IMR-90 (cell line): ENCODE measurements around the gene PPP1R12B. TPM values are rescaled to one million over a fixed set of nuclear protein-coding genes. Genes with fewer than 3 reads are reported as not detected.

Source experiments
- ATAC-seq: fragments of 200-7000 bp; cut with Tn5 transposase; 2 replicates; pipeline ENCODE4 v1.9.1; 2020; ENCODE audit warnings: low read depth, mild to moderate bottlenecking, moderate library complexity
- BruUV-seq: library from RNA; stranded (reverse); fragments of 400-500 nt; replicated peaks from 2 replicates; lab custom pipeline; 2021; lab: Mats Ljungman, UMichigan
- CTCF ChIA-PET: fragments of 300-600 bp; formaldehyde crosslinking; extraction: SDS; loops from one replicate; lab custom pipeline; 2021; ENCODE audit warnings: antibody characterized with exemption; lab: Yijun Ruan, JAX
- POLR2A ChIA-PET: fragments of 300-600 bp; sonication (Branson Sonifier 250); formaldehyde crosslinking; loops from one replicate; lab custom pipeline; 2022; ENCODE audit warnings: antibody characterized with exemption; ENCODE audit not compliant: unreplicated experiment; lab: Charles Lee
- DNase-seq: peaks from one replicate; pipeline ENCODE4 v3.0.0; 2013
- H2AFZ ChIP-seq: replicated peaks from 2 replicates; pipeline ENCODE3; 2013; ENCODE audit warnings: low read length, mild to moderate bottlenecking; ENCODE audit not compliant: poor library complexity
- H2AK5ac ChIP-seq: 2 replicates; pipeline ENCODE4 v1.6.1; 2013; ENCODE audit warnings: low read depth, low read length, inconsistent platforms
- H2AK9ac ChIP-seq: replicated peaks from 2 replicates; pipeline ENCODE3; 2013; ENCODE audit warnings: mild to moderate bottlenecking, low read depth, low read length, moderate library complexity; ENCODE audit not compliant: poor library complexity
- H2BK120ac ChIP-seq: 2 replicates; pipeline ENCODE4 v1.6.1; 2013; ENCODE audit warnings: low read depth, low read length, inconsistent platforms
- H2BK15ac ChIP-seq: 3 replicates; pipeline ENCODE4 v1.6.1; 2013; ENCODE audit warnings: low read depth, low read length, inconsistent platforms
- H2BK20ac ChIP-seq: 2 replicates; pipeline ENCODE4 v1.6.1; 2013; ENCODE audit warnings: low read depth, mild to moderate bottlenecking, inconsistent platforms, low read length, moderate library complexity
- H2BK5ac ChIP-seq: 2 replicates; pipeline ENCODE4 v1.6.1; 2013; ENCODE audit warnings: mild to moderate bottlenecking, low read depth, low read length, inconsistent platforms; ENCODE audit not compliant: poor library complexity, severe bottlenecking
- H3K14ac ChIP-seq: replicated peaks from 2 replicates; pipeline ENCODE4 v1.6.1; 2013; ENCODE audit warnings: low read depth, low read length, inconsistent platforms
- H3K18ac ChIP-seq: 2 replicates; pipeline ENCODE4 v1.6.1; 2013; ENCODE audit warnings: low read depth, low read length, control low read depth
- H3K23ac ChIP-seq: 2 replicates; pipeline ENCODE4 v1.6.1; 2013; ENCODE audit warnings: low read depth, low read length, inconsistent platforms
- H3K27ac ChIP-seq: 2 replicates; pipeline ENCODE4 v1.5.1; 2013; ENCODE audit warnings: mild to moderate bottlenecking, control low read depth, low read length; ENCODE audit not compliant: insufficient read depth
- H3K27me3 ChIP-seq: 2 replicates; pipeline ENCODE4 v1.6.1; 2013; ENCODE audit warnings: low read length; ENCODE audit not compliant: control insufficient read depth, insufficient read depth
- H3K36me3 ChIP-seq: 2 replicates; pipeline ENCODE4 v1.6.1; 2013; ENCODE audit warnings: low read length, mixed read lengths; ENCODE audit not compliant: control insufficient read depth, insufficient read depth
- H3K4ac ChIP-seq: 2 replicates; pipeline ENCODE4 v1.6.1; 2013; ENCODE audit warnings: low read depth, low read length, inconsistent platforms
- H3K4me1 ChIP-seq: 2 replicates; pipeline ENCODE4 v1.6.1; 2013; ENCODE audit warnings: low read length, mixed read lengths; ENCODE audit not compliant: control insufficient read depth, insufficient read depth
- H3K4me2 ChIP-seq: 2 replicates; pipeline ENCODE4 v1.6.1; 2013; ENCODE audit warnings: low read depth, mild to moderate bottlenecking, control low read depth, low read length, moderate library complexity
- H3K4me3 ChIP-seq: 2 replicates; pipeline ENCODE4 v1.5.1; 2013; ENCODE audit warnings: low read depth, mild to moderate bottlenecking, control low read depth, low read length, moderate library complexity; ENCODE audit not compliant: insufficient read depth
- H3K56ac ChIP-seq: 2 replicates; pipeline ENCODE4 v1.6.1; 2013; ENCODE audit warnings: low read length, inconsistent platforms; ENCODE audit not compliant: insufficient read depth; ENCODE audit errors: extremely low read depth
- H3K79me1 ChIP-seq, 2 experiments: 2 replicates each; pipeline ENCODE4 v1.6.1; 2013; ENCODE audit warnings: low read length in 2 of 2, inconsistent platforms in 1 of 2, low read depth in 1 of 2
- H3K9ac ChIP-seq: 2 replicates; pipeline ENCODE4 v1.6.1; 2013; ENCODE audit warnings: low read depth, low read length, control low read depth
- H3K9me1 ChIP-seq: 2 replicates; pipeline ENCODE4 v1.6.1; 2013; ENCODE audit warnings: low read length, inconsistent platforms; ENCODE audit not compliant: insufficient read depth
- H3K9me3 ChIP-seq: 2 replicates; pipeline ENCODE4 v1.6.1; 2013; ENCODE audit warnings: low read length; ENCODE audit not compliant: control insufficient read depth, insufficient read depth
- H4K20me1 ChIP-seq: 2 replicates; pipeline ENCODE4 v1.6.1; 2013; ENCODE audit warnings: low read length, inconsistent platforms; ENCODE audit not compliant: insufficient read depth
- H4K5ac ChIP-seq: 2 replicates; pipeline ENCODE4 v1.6.1; 2013; ENCODE audit warnings: mild to moderate bottlenecking, low read depth, low read length, control low read depth
- H4K8ac ChIP-seq, 2 experiments: 2 replicates each; pipeline ENCODE4 v1.6.1; 2013; ENCODE audit warnings: low read depth in 2 of 2, low read length in 2 of 2, control low read depth in 1 of 2, inconsistent platforms in 1 of 2
- H4K91ac ChIP-seq: 2 replicates; pipeline ENCODE4 v1.6.1; 2013; ENCODE audit warnings: low read depth, low read length, inconsistent platforms; ENCODE audit not compliant: insufficient read depth
- FOS ChIP-seq: fragments of 150-350 bp; IDR thresholded peaks from 2 replicates; pipeline ENCODE4 v1.6.1; 2016; ENCODE audit warnings: low read depth, low read length
- RCOR1 ChIP-seq: IDR thresholded peaks from 2 replicates; pipeline ENCODE4 v1.6.1; 2012; ENCODE audit warnings: mild to moderate bottlenecking, low read length, improper control_type of control experiment; ENCODE audit not compliant: insufficient replicate concordance
- WGBS, 2 experiments: methylation state at CpG; one replicate each; pipeline versions ENCODE4 v1.1.5 to v1.1.7; 2013; ENCODE audit warnings: missing lambda C conversion rate in 2 of 2; ENCODE audit not compliant: insufficient read length in 1 of 2; ENCODE audit errors: extremely low coverage in 2 of 2; 5-methylcytosine and 5-hydroxymethylcytosine counted together
- dilution Hi-C: fragments of 300-500 bp; cut with HindIII; formaldehyde crosslinking; loops from one replicate; pipeline ENCODE4 v1.14.3; 2018; ENCODE audit warnings: low sequenced_read_pairs; ENCODE audit not compliant: unreplicated experiment
- in situ Hi-C: fragments of 300-500 bp; cut with MboI; formaldehyde crosslinking; loops from 3 replicates; pipeline ENCODE4 v1.14.3; 2019; ENCODE audit warnings: low sequenced_read_pairs, inconsistent platforms, mixed read lengths
- intact Hi-C: fragments of 100-400 bp; cut with micrococcal nuclease; formaldehyde crosslinking; loops from 2 replicates; pipeline ENCODE4 v1.10.0; 2022
- polyA plus RNA-seq, 3 experiments: library from polyadenylated mRNA; depleted of rRNA; stranded (reverse); fragments of >200 nt; gene quantifications; 2 replicates each; pipeline ENCODE4 v1.2.3, GENCODE V29; 2012; ENCODE audit warnings: low replicate concordance in 1 of 3
- total RNA-seq: library from RNA; depleted of rRNA; stranded (reverse); fragments of >200 nt; gene quantifications from 2 replicates; pipeline ENCODE4 v1.2.3, GENCODE V29; 2012

Gene PPP1R12B
- total and polyA plus RNA-seq, 2 of the 4 experiments (the other 2 are of a cell fraction), result 8.5 to 12.0 TPM

DNA sequence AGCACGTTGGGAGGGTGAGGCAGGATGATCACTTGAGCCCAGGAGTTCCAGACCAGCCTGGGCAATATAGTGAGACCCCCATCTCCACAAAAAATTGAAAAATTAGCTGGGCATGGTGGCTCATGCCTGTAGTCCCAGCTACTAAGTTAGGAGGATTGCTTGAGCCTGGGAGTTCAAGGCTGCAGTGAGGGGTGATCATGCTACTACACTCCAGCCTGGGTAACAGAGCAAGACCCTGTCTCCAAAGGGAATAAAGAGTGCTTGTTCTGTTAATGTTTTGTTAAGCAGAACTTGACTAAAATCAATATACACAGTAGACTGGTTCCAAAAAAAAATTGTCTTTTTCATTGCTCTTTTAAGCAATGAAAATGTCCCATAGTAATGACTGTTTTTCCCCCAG lies 215.3 kb downstream of the PPP1R12B start:
- Histone ChIP-seq H2AK9ac (no peak overlapping the region), H3K18ac (no peak overlapping the region), H2BK15ac (no peak overlapping the region), H2BK20ac (no peak overlapping the region), H2AFZ (no peak overlapping the region), H3K9me3 (no peaks in the 10 kb centered on the region), H3K4ac (no peak overlapping the region), H3K27ac (no peak overlapping the region), H3K27me3 (no peaks in the 10 kb centered on the region), H3K4me3 (no peak overlapping the region), H2BK5ac (no peak overlapping the region), H2BK120ac (no peak overlapping the region), H4K91ac (no peak overlapping the region), H4K8ac (no peak overlapping the region), H3K14ac (no peak overlapping the region), H3K9ac (no peak overlapping the region), H2AK5ac (no peak overlapping the region), H3K23ac (no peak overlapping the region), H3K36me3 (peaks cover 5% of the 10 kb centered on the region; the same call in 1 of the 2 replicates), H3K4me2 (no peak overlapping the region), H4K20me1 (no peaks in the 10 kb centered on the region), H3K4me1 (peaks cover 11% of the 10 kb centered on the region), H3K9me1 (peaks cover 6% of the 10 kb centered on the region), H4K5ac (no peak overlapping the region), H3K56ac (no peak overlapping the region), H3K79me1 (no peaks in the 10 kb centered on the region)
- TF ChIP-seq FOS (no peak), RCOR1 (no peak)
- ATAC-seq, result no peak
- no TSS peak for BruUV-seq
- ChIA-PET POLR2A (no interaction called here), CTCF (no interaction called here)
- intact Hi-C loops (no loop called here), dilution Hi-C loops (no loop called here), in situ Hi-C loops (no loop called here)
- DNase-seq, result no peak
- no CpG with 5 or more reads among the region's 1 CpG for WGBS, 2 experiments
